Myocyte (in vitro differentiated cells): ENCODE results near the gene TRANK1. TPM values are rescaled to one million over a fixed set of nuclear protein-coding genes. Genes with fewer than 3 reads are reported as not detected.
"Not testable (repeated sequence)": the region's sequence is repeated elsewhere in the genome, so short reads cannot be mapped to it uniquely, and the experiment has no call there.

ENCODE experiments used
- DNase-seq: peaks from one replicate; pipeline ENCODE4 v3.0.0-alpha.2; 2012; ENCODE audit warnings: low read depth
- total RNA-seq: library from RNA; depleted of rRNA; stranded (reverse); fragments of >200 nt; gene quantifications from 2 replicates; pipeline ENCODE4 v1.2.3, GENCODE V29; 2014

The TRANK1 gene
- total RNA-seq, 1 donor from 2014 or later: 7.5 TPM

- peak; percentile 54 for DNase-seq
Observed at GRCh38 chr3:36893137-36893557, 51.7 kb downstream of the TRANK1 start.

DNA sequence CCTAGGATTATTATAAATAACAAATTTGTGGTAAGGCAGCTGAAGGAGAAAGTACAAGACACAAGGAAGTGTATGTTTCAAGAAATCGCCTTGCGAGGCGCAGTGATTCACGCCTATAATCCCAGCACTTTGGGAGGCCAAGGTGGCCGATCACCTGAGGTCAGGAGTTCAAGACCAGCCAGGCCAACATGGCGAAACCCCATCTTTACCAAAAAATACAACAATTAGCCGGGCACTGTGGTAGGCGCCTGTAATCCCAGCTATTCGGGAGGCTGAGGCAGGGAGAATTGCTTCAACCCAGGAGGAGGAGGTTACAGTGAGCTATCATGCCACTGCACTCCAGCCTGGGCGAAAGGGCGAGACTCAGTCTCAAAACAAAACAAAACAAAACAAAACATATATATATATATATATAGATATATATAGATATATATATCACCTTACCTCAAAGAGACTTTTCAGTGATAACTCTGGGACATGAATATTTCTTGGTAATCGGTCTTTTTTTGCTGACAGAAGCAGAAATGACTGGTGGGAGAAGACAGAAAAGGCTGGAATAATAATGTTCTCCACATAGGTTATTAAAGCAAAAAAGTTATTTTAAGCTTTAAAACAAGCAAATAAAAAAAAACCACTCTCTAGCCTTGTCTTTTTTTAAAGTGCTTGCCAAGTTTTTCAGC, 52.3 kb downstream of the TRANK1 start:
- no peak for DNase-seq

DNA sequence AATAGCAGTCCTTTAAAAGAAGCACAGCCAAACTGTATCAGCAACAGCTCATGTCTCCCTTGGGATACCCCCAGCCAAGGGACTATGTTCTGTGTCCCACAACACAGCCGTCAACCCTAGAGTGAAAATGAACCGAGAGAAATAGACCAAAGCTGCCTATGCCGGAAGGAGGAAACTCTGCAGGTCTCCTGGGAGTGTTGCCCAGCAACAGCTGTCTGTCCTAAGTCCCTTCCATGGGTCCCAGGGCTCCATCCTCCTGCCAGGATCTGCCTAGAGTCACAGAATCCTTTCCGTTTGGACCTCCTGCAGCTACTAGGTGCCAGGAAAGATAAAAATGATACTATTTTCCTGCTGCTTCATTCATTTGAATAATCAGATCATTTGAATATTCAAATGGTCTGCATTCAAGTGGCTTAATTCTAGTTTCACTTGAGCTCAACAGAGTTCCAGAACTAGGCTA, 53.1 kb downstream of the TRANK1 start:
- no peak for DNase-seq

GRCh38 chr3:36891097-36891496, 53.8 kb downstream of the TRANK1 start:
- not testable (repeated sequence) for DNase-seq

DNA sequence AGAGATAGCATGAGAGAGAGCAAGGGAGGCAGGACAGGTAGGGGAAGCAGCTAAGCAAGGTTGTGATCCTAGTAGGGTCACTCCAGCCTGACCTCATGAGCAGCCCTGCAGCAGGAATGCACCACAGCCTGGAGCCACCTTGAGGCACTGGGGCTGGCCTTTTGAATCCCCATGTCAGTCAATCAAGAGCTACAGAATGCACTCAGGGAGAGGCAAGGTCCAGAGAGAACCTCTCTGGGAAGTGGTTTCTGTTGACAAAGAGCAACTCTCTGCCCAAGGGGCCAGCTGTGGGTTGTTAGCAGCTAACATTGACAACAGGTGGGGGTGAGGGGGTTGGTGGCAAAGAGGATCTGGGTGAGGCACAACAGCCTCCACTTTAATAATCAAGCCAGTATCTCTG, 54.6 kb downstream of the TRANK1 start:
- peak; percentile 58 for DNase-seq

DNA sequence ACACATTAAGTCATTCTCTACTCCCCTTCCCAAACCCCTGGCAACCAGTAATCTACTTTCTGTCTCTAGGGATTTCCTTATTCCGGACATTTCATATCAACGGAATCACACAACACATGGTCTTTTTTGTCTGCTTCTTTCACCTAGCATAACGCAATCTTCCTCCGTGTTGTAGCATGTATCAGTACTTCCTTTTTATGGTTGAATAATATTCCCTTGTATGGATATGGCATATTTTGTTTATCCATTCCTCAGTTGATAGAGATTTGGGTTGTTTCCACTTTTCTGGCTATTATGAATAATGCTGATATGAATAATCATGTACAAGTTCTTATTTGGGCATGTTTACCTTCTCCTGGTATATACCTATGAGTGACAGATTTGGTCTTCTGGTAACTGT, 63.1 kb downstream of the TRANK1 start:
- no peak for DNase-seq

- DNase-seq: not testable (repeated sequence)
Observed at GRCh38 chr3:36879842-36880241, 65.0 kb downstream of the TRANK1 start.

DNA sequence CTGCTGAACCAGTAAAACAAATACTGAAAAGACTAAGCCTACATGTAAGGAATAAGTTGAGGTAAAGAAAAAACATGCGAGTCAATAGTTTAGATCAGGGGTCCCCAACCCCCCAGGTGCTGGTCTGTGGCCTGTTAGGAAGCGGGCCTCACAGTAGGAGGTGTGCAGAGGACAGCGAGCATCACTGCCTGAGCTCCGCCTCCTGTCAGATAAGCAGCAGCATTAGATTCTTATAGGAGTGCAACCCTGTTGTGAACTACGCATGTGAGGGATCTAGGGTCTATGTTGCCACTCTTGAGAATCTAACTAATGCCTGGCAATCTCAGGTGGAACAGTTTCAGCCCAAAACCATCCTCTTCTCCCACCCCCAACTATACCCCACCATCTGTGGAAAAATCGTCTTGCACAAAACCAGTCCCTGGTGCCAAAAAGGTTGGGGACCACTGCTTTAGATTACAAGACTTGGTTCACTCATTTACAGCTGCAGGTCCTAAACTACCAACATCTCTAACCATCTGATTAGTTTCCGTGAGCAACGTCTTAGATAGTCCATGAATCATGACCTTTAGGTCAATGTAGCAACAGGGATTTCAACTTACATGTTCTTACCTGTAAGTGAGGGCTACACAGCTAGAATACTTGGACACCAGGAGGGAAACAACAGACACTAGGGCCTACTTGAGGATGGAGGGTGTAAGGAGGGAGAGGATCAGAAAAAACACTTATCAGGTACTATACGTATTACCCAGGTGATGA, 66.7 kb downstream of the TRANK1 start:
- no peak for DNase-seq

DNA sequence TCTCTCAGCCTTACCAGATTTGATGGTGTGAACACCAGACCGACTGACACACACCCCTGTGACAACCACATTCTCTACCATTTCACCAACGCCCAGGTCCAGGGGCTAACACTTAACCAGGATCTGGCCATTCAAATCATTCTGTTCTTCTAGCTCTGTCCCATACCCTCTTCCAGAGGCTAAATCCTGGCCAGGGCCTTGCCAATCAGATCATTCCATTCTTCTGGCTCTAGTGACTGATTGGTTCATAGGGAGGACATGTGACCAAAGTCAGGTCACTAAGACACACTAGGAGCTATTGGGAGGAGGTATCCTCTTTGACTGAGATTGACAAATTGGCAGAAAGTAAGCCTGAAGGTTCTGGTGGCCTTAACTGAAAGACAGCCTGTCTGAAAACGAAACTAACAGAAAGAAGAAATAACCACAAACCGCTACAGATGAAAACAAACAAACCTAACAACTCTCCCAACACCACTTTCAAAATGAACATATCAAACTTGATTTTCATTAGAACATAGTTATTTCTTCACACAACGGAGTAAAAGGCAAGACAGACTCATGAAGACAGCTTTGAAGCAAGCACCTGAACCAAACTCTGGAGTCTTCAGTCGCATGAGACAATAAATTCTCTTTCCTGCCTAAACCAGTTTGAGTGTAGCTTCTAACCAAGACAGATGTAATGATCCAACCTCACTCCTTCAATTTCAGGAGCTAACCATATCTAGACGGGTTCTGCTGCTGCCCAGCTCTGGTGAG, 68.5 kb downstream of the TRANK1 start:
- DNase-seq: no peak

DNA sequence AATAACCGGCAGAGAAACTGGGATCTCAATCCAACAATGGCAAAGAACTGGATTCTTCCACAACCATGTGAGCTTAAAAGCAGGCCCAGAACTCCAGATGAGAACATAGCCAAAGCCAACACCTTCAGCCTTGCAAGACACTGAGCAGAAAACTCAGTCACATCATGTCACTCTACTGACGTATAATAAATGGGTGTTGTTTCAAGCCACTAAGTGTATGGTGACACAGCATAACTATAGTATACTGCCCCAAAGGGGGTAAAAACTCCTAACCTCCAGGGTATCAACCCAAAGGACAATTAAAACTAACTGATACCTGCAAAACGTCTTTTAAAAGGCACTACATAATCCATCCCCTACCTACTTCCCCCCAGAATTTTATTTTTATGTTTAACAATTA, 69.5 kb downstream of the TRANK1 start:
- no peak for DNase-seq

- peak; percentile 28 for DNase-seq
Observed at GRCh38 chr3:36874424-36874823, 70.4 kb downstream of the TRANK1 start.

- DNase-seq: no peak
Observed at GRCh38 chr3:36871379-36872126, 73.3 kb downstream of the TRANK1 start.

GRCh38 chr3:36868614-36869436, 76.0 kb downstream of the TRANK1 start:
- peak; percentile 70 for DNase-seq

GRCh38 chr3:36867810-36868209, 77.0 kb downstream of the TRANK1 start:
- DNase-seq: no peak

DNA sequence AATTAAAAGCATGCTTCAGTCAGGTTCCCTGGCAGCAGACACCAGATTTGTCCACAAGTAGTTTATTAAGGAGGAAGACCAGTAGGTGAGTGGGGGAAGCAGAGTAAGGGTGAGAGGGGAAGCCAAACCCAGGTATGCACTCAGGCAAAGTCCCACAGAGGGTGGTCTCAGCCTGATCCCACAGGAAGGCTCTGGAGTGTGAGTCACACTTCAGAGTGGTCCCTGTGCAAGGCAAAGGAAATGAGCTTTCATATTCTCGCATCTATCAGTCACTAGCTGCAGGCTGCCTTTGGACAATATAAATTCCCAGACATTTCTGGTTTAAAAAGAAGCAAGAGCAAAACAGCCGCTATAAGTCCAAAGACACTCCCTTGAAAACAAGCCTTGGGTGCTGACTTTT, 78.5 kb downstream of the TRANK1 start:
- DNase-seq: no peak

DNA sequence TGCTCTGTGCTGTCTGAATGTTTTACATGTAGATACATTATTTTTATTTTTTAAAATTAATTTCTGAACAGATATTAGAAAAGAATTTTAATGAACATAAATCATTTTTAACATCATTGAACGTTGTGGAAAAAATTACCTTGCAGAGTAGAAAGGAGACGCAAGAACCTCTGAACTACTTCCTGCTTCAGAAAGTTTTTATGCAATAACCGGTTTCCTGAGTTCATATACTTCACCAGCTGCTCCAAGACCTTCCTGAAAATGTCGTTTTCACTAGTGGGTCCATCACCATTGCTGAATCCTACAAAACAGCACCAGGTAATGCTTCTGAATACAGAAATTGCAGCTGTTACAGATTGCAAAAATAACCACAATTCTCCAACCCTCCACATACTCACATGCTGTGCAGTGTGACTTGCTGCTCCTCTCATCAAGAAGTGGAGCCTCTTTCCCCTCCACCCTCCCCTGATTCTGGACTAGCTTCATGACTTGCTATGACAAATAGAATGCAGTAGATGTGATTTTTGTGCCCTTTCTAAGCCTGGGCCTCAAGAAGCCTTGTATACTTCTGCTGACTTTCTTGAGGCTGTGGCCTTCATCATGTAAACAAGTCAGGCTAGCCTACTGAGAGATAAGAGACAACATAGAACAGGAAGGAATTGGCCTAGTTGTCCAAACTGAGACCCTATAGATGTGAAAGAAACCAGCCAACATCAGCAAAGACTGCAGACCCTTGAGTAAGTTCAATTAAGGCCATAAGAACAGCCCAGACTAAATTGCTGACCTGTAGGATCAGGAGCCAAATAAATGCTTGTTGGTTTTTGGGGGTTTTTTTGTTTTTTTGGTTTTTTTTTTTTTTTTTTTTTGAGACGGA, 80.4 kb downstream of the TRANK1 start:
- DNase-seq: peak; percentile 10

GRCh38 chr3:36862076-36862755, 82.6 kb downstream of the TRANK1 start:
- DNase-seq: no peak

- DNase-seq: no peak
Observed at GRCh38 chr3:36859494-36859893, 85.4 kb downstream of the TRANK1 start.

DNA sequence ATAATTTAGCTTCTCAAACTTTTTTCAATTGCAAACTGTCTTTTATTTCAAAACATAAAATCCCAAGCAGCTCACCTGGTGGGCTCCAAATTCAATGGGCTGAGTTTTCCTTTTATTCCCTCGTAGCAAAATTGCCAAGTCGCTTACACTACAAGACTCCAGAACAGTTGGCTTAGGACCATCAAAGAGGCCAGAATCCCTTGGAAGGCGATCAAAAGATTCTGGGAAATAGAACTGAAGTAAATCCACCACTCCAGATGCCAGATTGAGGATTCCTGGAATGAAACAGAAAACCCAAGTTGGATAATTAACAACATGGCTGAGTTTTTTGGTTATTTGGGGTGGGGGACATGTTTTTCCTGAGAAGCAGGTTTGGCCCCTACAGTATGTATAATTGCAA, 92.8 kb downstream of the TRANK1 start:
- DNase-seq: peak; percentile 21
